COLO668 (cell line): ENCODE data around the gene NSDHL.

Experiments used
- DNase-seq: peaks from one replicate; lab custom pipeline; 2025; ENCODE audit not compliant: unreplicated experiment; lab: John Stamatoyannopoulos, UW

Gene NSDHL

GRCh38 chrX:152892999-152893891, 62.4 kb downstream of the NSDHL start:
- no peak for DNase-seq

- DNase-seq, result no peak
Observed at GRCh38 chrX:152893980-152894610, 63.2 kb downstream of the NSDHL start.

- DNase-seq, result no peak
Observed at GRCh38 chrX:152895121-152895520, 64.3 kb downstream of the NSDHL start.

GRCh38 chrX:152895724-152896420, 65.0 kb downstream of the NSDHL start:
- no peak for DNase-seq

- DNase-seq, result no peak
Observed at GRCh38 chrX:152896450-152896849, 65.6 kb downstream of the NSDHL start.

GRCh38 chrX:152897222-152898131, 66.6 kb downstream of the NSDHL start, which contains the start of gene ZNF185:
Gene ZNF185 (plus strand): TSS chrX:152898067. CDS start chrX:152914490, 16,423 bp downstream.
- DNase-seq, result peak; percentile 13

- no peak for DNase-seq
Observed at GRCh38 chrX:152898442-152898841, 67.6 kb downstream of the NSDHL start.

GRCh38 chrX:152899111-152899873, 68.4 kb downstream of the NSDHL start:
- DNase-seq, result no peak

- no peak for DNase-seq
Observed at GRCh38 chrX:152899874-152900719, 69.2 kb downstream of the NSDHL start.

- no peak for DNase-seq
Observed at GRCh38 chrX:152900937-152901445, 70.1 kb downstream of the NSDHL start.

GRCh38 chrX:152901816-152902501, 71.1 kb downstream of the NSDHL start:
- no peak for DNase-seq

GRCh38 chrX:152902502-152902820, 71.6 kb downstream of the NSDHL start:
- DNase-seq, result no peak

- no peak for DNase-seq
Observed at GRCh38 chrX:152903589-152903988, 72.7 kb downstream of the NSDHL start.

GRCh38 chrX:152904151-152905080, 73.6 kb downstream of the NSDHL start:
- peak; percentile 36 for DNase-seq

- DNase-seq, result no peak
Observed at GRCh38 chrX:152905081-152905420, 74.2 kb downstream of the NSDHL start.

GRCh38 chrX:152907084-152907651, 76.3 kb downstream of the NSDHL start:
- no peak for DNase-seq

- no peak for DNase-seq
Observed at GRCh38 chrX:152908486-152908885, 77.6 kb downstream of the NSDHL start.
